Measurements from ENCODE around the gene NUS1. TPM values are rescaled to one million over a fixed set of nuclear protein-coding genes. Genes with fewer than 3 reads are reported as not detected.
"Not testable (repeated sequence)": the region's sequence is repeated elsewhere in the genome, so short reads cannot be mapped to it uniquely, and the experiment has no call there.

Gene NUS1
- total RNA-seq, 1 donor from 2014 or later: 11.6 TPM

GRCh38 chr6:117711369-117711768, 36.1 kb downstream of the NUS1 start:
- DNase-seq (ENCODE audit: low read depth in 2 of 2): peak; percentile 1 to 5

- no peak for DNase-seq (ENCODE audit: low read depth in 2 of 2)
Measured at GRCh38 chr6:117718895-117719294, 43.6 kb downstream of the NUS1 start.

GRCh38 chr6:117721520-117721919, 46.3 kb downstream of the NUS1 start:
- not testable (repeated sequence) for DNase-seq (ENCODE audit: low read depth in 2 of 2)

- no peak for DNase-seq (ENCODE audit: low read depth in 2 of 2)
Measured at GRCh38 chr6:117728626-117729025, 53.4 kb downstream of the NUS1 start.

- no peak for DNase-seq (ENCODE audit: low read depth in 2 of 2)
Measured at GRCh38 chr6:117729613-117730012, 54.3 kb downstream of the NUS1 start.

GRCh38 chr6:117733341-117733740, 58.1 kb downstream of the NUS1 start:
- no peak for DNase-seq (ENCODE audit: low read depth in 2 of 2)

GRCh38 chr6:117739869-117740268, 64.6 kb downstream of the NUS1 start:
- DNase-seq (ENCODE audit: low read depth in 2 of 2): no peak

GRCh38 chr6:117740605-117741004, 65.3 kb downstream of the NUS1 start:
- DNase-seq (ENCODE audit: low read depth in 2 of 2): no peak

GRCh38 chr6:117750675-117751074, 75.4 kb downstream of the NUS1 start:
- not testable (repeated sequence) for DNase-seq (ENCODE audit: low read depth in 2 of 2)

Other genes starting within 250 kb of the NUS1 start
- gene ROS1, start 249.5 kb upstream of the NUS1 start, total RNA-seq: not detected in 2 replicates
- gene DCBLD1, start 192.8 kb upstream of the NUS1 start, total RNA-seq: 25.4 and 37.9 TPM in 2 replicates
- 25.0 and 31.1 TPM in 2 replicates for gene GOPC, start 73.0 kb upstream of the NUS1 start, total RNA-seq
- under 0.01 TPM in 1 of 2 replicates, not detected in the other for gene SLC35F1, start 231.8 kb downstream of the NUS1 start, total RNA-seq

Data from dermis microvascular lymphatic vessel endothelial cell (primary cell).